GM12873 (cell line): ENCODE results near the gene CHIT1.

Experiments
- TF ChIP-seq, protein P1 (sequence below): IDR thresholded peaks from 2 replicates; pipeline ENCODE4 v1.5.1; 2012; ENCODE audit warnings: low read depth, mild to moderate bottlenecking, moderate library complexity, low read length, control low read depth; ENCODE audit not compliant: insufficient read depth; ENCODE audit errors: missing control alignments

Gene CHIT1

GRCh38 chr1:203179667-203180005, 49.8 kb downstream of the CHIT1 start:
- TF ChIP-seq, protein P1, sequence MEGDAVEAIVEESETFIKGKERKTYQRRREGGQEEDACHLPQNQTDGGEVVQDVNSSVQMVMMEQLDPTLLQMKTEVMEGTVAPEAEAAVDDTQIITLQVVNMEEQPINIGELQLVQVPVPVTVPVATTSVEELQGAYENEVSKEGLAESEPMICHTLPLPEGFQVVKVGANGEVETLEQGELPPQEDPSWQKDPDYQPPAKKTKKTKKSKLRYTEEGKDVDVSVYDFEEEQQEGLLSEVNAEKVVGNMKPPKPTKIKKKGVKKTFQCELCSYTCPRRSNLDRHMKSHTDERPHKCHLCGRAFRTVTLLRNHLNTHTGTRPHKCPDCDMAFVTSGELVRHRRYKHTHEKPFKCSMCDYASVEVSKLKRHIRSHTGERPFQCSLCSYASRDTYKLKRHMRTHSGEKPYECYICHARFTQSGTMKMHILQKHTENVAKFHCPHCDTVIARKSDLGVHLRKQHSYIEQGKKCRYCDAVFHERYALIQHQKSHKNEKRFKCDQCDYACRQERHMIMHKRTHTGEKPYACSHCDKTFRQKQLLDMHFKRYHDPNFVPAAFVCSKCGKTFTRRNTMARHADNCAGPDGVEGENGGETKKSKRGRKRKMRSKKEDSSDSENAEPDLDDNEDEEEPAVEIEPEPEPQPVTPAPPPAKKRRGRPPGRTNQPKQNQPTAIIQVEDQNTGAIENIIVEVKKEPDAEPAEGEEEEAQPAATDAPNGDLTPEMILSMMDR = no peak

- TF ChIP-seq, protein P1 = no peak
These were observed 50.4 kb downstream of the CHIT1 start for GRCh38 chr1:203178821-203179666.

GRCh38 chr1:203178083-203178482, 51.4 kb downstream of the CHIT1 start:
- TF ChIP-seq, protein P1 = no peak

DNA sequence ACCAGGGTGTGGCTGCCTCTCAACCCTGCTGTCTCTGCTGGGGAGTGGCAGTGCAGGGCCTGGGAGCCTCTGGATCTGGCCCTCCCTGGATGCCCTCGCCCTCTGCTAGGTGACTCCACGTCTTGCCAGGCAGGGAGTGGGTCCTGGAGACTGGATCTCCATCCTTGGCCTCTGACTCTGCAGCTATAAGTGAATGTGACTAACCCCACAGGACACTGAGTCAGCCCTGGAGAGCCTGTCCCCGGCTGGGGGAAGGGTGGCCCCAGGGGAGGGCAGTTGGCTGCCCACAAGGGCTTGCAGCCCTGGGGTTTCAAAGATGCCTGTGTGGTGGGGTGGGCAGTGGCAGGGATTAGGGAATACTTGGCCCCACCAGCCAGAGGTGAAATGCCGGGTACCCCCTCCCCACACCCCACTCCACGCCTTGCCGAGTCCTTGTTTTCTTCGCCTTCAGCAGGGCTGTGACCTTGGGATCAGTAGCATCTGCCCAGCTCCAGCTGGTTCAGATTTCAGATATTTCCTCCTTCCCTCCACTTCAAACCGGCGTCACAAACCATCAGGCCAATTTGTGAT, 51.9 kb downstream of the CHIT1 start:
- TF ChIP-seq, protein P1 = no peak

- TF ChIP-seq, protein P1 = no peak
These were observed 52.5 kb downstream of the CHIT1 start for GRCh38 chr1:203177036-203177405.

- TF ChIP-seq, protein P1 = no peak
These were observed 53.0 kb downstream of the CHIT1 start for GRCh38 chr1:203176273-203177035.

DNA sequence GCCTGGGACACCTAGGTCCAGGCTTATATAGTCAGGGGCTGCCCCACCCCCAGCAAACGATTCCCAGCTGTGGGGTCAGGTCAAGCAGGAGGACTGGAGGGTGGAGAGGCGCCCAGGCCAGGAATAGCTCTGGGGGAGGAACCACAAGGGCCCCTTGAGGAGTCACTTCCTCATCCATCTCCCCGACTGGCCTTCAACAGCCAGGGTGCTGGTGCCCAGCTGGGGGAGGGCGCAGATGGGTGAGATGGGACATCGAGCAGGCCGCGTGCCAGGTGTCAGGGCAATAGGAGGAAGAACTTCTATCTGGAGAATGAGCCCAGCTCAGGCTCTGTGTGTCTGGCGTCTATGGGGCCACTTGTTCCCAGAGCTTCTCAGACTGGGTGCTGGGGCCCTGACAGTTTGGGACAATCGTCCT, 53.6 kb downstream of the CHIT1 start:
- TF ChIP-seq, protein P1 = no peak
